ENCODE data around the gene HMCN2. TPM values are rescaled to one million over a fixed set of nuclear protein-coding genes. Genes with fewer than 3 reads are reported as not detected.

Gene HMCN2
- total RNA-seq, 2 experiments from 2014 or later: not detected

- ChIA-PET POLR2A (no interaction called here), CTCF (ENCODE audit: unreplicated experiment) (no interaction called here)
- H4K20me1 ChIP-seq (ENCODE audit: insufficient read depth, low read length): no peaks in the 10 kb centered on the region
- no peaks in the 10 kb centered on the region for H3K79me2 ChIP-seq (ENCODE audit: insufficient read depth, low read depth, low read length)
- no peaks in the 10 kb centered on the region for H3K9me2 ChIP-seq (ENCODE audit: insufficient read depth, low read length)
- no peak overlapping the region for H3K4me3 ChIP-seq (ENCODE audit: low read depth, low read length, poor library complexity, severe bottlenecking)
- no peak overlapping the region for H2AFZ ChIP-seq (ENCODE audit: low read length)
- no peaks in the 10 kb centered on the region for H3K36me3 ChIP-seq (ENCODE audit: insufficient read depth, low read length)
- H3K4me2 ChIP-seq (ENCODE audit: low read length): no peak overlapping the region
- BruUV-seq (replicated peaks): no TSS peak
- H3K27ac ChIP-seq (ENCODE audit: low read depth, low read length, poor library complexity, severe bottlenecking): no peak overlapping the region
- TF ChIP-seq, protein P1, sequence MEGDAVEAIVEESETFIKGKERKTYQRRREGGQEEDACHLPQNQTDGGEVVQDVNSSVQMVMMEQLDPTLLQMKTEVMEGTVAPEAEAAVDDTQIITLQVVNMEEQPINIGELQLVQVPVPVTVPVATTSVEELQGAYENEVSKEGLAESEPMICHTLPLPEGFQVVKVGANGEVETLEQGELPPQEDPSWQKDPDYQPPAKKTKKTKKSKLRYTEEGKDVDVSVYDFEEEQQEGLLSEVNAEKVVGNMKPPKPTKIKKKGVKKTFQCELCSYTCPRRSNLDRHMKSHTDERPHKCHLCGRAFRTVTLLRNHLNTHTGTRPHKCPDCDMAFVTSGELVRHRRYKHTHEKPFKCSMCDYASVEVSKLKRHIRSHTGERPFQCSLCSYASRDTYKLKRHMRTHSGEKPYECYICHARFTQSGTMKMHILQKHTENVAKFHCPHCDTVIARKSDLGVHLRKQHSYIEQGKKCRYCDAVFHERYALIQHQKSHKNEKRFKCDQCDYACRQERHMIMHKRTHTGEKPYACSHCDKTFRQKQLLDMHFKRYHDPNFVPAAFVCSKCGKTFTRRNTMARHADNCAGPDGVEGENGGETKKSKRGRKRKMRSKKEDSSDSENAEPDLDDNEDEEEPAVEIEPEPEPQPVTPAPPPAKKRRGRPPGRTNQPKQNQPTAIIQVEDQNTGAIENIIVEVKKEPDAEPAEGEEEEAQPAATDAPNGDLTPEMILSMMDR (conservative IDR thresholded peaks at IDR 0.05; ENCODE audit: low read length): no peak
- TF ChIP-seq EZH2phosphoT487 (IDR thresholded peaks at IDR 0.05; ENCODE audit: borderline replicate concordance, low read depth, low read length): no peak
- no peaks in the 10 kb centered on the region for H3K4me1 ChIP-seq (ENCODE audit: insufficient read depth, low read length, poor library complexity, severe bottlenecking)
- DNase-seq (ENCODE audit: low spot score): no peak
- H3K9me3 ChIP-seq (ENCODE audit: low read length): no peaks in the 10 kb centered on the region
- intact Hi-C loops (cut with micrococcal nuclease; ENCODE audit: unreplicated experiment): no loop called here
Observed at GRCh38 chr9:130471411-130472183, 206.0 kb downstream of the HMCN2 start.

DNA sequence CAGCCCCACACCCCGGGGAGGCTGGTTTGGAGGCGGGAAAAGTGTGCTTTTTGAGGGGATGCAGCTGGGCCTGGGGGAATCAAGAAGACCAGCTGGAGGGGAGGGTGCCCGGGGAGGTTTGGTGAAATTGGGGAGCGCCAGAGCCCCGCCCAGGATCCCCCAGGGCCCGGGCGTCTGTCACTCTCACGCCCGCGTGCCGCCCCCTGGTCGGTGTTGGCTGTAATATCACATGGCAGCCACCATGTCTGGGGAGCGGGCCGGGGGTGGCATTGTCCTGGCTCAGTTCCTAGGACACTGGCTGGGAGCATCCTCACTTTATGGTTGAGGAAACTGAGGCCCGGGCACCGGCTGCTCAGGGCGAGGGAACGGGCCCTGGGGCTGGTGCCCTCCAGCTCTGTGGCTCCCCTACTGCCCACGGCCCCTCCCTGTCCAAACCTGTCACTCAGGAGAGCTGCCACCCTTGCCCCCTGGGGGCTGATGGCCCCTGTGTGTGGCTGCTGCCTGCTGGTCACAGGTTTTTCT, 206.7 kb downstream of the HMCN2 start:
- no peak overlapping the region for H2AFZ ChIP-seq (ENCODE audit: low read length)
- no peak overlapping the region for H3K4me2 ChIP-seq (ENCODE audit: low read length)
- no peak for DNase-seq (ENCODE audit: low spot score)
- no peak for TF ChIP-seq EZH2phosphoT487 (IDR thresholded peaks at IDR 0.05; ENCODE audit: borderline replicate concordance, low read depth, low read length)
- TF ChIP-seq, protein P1 (conservative IDR thresholded peaks at IDR 0.05; ENCODE audit: low read length): no peak
- H3K4me3 ChIP-seq (ENCODE audit: low read depth, low read length, poor library complexity, severe bottlenecking): no peak overlapping the region
- H3K9me3 ChIP-seq (ENCODE audit: low read length): no peaks in the 10 kb centered on the region
- no peak overlapping the region for H3K27ac ChIP-seq (ENCODE audit: low read depth, low read length, poor library complexity, severe bottlenecking)
- no TSS peak for BruUV-seq (replicated peaks)
- ChIA-PET CTCF (ENCODE audit: unreplicated experiment) (no interaction called here), POLR2A (no interaction called here)
- intact Hi-C loops (cut with micrococcal nuclease; ENCODE audit: unreplicated experiment): no loop called here
- no peaks in the 10 kb centered on the region for H3K36me3 ChIP-seq (ENCODE audit: insufficient read depth, low read length)
- no peaks in the 10 kb centered on the region for H3K9me2 ChIP-seq (ENCODE audit: insufficient read depth, low read length)
- no peaks in the 10 kb centered on the region for H3K79me2 ChIP-seq (ENCODE audit: insufficient read depth, low read depth, low read length)
- H3K4me1 ChIP-seq (ENCODE audit: insufficient read depth, low read length, poor library complexity, severe bottlenecking): no peaks in the 10 kb centered on the region
- H4K20me1 ChIP-seq (ENCODE audit: insufficient read depth, low read length): no peaks in the 10 kb centered on the region

- CTCF ChIA-PET (ENCODE audit: unreplicated experiment): no interaction called here
- no peak for TF ChIP-seq EZH2phosphoT487 (IDR thresholded peaks at IDR 0.05; ENCODE audit: borderline replicate concordance, low read depth, low read length)
- TF ChIP-seq, protein P1 (conservative IDR thresholded peaks at IDR 0.05; ENCODE audit: low read length): no peak
- BruUV-seq (replicated peaks): no TSS peak
Observed at GRCh38 chr9:130473009-130473408, 207.4 kb downstream of the HMCN2 start.

More at GRCh38 chr9:130473009-130473408, 207.4 kb downstream of the HMCN2 start:
- no peaks in the 10 kb centered on the region for H4K20me1 ChIP-seq (ENCODE audit: insufficient read depth, low read length)
- H3K4me1 ChIP-seq (ENCODE audit: insufficient read depth, low read length, poor library complexity, severe bottlenecking): no peaks in the 10 kb centered on the region
- H3K4me2 ChIP-seq (ENCODE audit: low read length): no peak overlapping the region
- no peak overlapping the region for H3K27ac ChIP-seq (ENCODE audit: low read depth, low read length, poor library complexity, severe bottlenecking)
- H3K79me2 ChIP-seq (ENCODE audit: insufficient read depth, low read depth, low read length): no peaks in the 10 kb centered on the region
- H2AFZ ChIP-seq (ENCODE audit: low read length): no peak overlapping the region
- intact Hi-C loops (cut with micrococcal nuclease; ENCODE audit: unreplicated experiment): no loop called here
- H3K36me3 ChIP-seq (ENCODE audit: insufficient read depth, low read length): no peaks in the 10 kb centered on the region
- POLR2A ChIA-PET: no interaction called here
- no peak for DNase-seq (ENCODE audit: low spot score)
- no peaks in the 10 kb centered on the region for H3K9me3 ChIP-seq (ENCODE audit: low read length)
- H3K9me2 ChIP-seq (ENCODE audit: insufficient read depth, low read length): no peaks in the 10 kb centered on the region
- H3K4me3 ChIP-seq (ENCODE audit: low read depth, low read length, poor library complexity, severe bottlenecking): no peak overlapping the region

Data from OCI-LY7 (cell line).